Nucleus accumbens (tissue), 56 donors: ENCODE measurements around the gene PPDPF.
A peak's percentile ranks its signal among the peaks of the same experiment; 100 is the strongest.
"Not testable (repeated sequence)": the region's sequence is repeated elsewhere in the genome, so short reads cannot be mapped to it uniquely, and the experiment has no call there.

Experiments
- DNase-seq, 56 donors: peaks; one replicate each; lab custom pipeline; 2025; lab: John Stamatoyannopoulos, UW

PPDPF gene

DNA sequence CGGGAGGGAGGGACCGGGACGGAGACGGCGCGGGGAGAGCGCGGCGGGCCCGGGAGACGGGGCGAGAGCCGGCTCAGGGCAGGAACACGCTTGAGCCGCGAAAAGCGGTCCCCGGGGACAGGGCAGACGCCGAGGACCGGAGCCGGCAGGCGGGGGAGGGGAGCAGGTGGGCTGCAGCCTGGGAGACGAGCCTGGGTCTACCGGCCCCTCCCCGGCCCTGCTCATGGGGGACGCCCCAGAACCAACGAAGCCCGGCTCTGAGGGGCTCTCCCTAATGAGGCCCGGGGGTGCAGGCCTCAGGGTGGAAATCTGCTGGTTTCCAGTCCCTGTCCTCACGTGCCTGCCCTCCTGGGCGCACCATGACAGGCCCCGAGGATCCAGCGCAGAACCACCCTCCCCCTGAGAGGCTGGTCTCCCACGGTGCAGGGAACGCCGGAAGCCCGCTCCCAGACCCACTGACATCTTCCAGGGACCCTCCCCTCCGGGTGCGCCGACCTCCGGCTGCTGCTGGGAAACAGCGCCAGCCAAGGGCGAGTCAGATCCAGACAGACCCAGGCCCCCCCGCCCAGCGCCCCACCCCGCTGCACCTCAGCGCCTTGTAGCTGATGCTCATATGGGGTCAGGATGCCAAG lies 21.1 kb upstream of the PPDPF start:
- DNase-seq, result no peak

DNA sequence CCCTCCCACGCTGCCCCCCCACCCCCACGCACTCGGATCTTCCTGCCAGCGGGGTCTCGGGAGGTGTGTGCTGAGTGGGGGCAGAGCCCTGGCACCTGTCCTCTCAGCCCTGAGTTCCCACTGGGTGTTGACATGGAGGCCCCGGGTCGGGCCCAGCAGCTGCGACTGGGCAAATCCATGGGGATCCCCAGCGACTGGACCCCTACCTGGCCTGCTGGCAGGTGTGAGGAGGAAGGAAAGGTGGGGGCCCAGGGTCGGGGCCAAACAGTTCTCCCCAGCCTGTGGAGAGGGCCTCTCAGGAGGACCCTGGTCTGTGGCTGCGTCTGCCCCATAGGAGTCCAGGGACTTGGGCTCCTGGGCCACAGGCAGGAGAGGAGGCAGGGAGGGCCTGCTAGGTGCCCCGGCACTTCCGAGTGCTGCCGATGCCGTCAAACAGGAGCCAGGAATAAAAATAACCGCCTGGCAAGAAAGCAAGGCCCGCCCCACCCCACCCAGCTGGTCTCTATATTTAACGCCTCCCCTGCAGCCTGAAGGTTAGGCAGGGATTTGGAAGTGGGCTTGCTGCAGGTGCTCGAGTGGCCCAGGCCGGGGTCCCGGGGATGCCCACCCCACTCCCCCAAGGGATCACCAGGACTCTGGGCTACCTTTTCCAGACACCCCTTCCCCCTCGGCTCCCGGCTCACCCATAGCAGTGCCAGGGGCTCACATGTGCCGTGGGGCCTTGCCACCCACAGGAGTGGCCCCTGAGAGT lies 20.2 kb upstream of the PPDPF start:
- no peak for DNase-seq

DNA sequence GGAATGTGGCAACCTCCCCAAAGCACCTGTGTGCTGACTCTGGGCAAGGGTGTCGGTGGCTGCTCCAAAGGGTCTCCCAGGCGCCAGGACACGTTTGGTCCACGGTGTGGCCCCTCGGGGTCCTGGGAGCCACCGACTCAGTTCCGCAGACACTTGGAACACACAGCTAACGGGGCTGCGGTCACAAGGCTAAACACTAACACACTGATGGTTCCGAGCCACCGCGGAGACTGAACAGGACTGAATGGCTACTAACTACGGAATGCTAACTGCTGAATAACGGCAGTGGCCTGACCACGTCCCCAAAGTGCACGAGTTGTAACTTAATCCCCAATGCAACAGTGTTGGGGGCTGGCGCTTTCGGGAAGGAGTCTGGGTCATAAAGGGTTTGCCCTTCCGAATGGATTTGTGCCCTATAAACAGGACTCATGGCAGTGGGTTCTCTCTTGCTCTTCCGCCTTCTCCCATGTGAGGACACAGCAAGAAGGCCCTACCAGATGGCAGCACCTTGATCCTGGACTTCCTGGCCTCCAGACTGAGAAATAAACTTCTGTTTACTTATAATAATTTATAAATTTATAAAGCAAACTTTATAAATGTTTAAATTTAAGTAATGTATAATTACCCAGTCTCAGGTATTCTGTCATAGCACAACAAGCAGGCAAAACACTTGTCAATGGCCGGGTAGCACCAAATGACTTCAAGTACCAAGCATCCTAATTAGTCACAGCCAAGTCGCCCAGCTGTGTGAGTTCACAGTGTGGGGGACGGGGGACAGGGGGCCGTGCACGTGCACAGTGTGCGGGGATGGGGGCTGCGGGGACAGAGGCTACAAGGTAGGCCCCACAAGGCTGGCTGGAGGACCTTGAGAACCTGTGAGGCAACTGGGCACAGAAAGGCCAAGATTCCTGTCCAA lies 19.4 kb upstream of the PPDPF start:
- DNase-seq, result no peak

DNA sequence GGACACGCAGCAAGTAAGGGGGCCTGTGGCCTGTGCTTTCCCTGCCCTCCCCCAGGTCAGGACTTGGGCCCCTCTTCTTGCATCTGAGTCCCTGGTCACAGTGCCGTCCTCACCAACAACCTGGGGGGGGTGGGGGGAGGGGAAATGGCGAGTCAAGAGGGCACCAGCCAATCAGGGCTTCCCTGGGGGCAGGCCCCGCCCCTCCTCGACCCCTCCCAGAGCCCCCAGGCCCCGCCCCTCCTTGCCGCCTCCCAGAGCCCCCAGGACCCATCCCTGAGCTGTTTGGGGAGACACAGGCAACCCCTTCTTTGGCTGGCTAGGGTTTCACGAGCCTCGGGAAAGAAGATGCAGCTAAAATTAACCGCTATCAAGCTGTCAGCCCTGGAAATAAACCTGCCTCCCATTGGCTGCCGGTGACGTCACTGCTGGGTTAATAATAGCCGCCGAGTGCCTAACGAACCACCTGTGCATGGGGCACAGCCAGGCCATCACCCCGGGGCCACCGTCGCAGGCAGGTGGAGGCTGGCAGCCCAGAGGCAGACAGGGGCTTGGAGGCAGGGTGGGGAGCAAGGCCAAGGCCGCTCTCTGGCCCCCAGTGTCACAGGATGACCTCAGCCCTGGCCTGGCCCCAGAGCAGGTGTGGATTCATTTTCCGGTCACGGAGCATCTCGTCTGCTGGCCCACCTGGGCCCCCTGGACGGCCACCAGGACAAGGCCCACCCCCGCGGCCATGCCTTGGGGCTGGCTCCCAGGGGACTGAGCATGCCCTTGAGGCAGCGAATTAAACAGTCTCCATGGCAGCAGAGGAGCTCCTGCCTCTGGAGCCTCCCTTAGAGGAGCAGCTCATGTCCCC lies 18.5 kb upstream of the PPDPF start:
- peak in 42 of 56 donors; percentile 17 to 91 (median 62) for DNase-seq

DNA sequence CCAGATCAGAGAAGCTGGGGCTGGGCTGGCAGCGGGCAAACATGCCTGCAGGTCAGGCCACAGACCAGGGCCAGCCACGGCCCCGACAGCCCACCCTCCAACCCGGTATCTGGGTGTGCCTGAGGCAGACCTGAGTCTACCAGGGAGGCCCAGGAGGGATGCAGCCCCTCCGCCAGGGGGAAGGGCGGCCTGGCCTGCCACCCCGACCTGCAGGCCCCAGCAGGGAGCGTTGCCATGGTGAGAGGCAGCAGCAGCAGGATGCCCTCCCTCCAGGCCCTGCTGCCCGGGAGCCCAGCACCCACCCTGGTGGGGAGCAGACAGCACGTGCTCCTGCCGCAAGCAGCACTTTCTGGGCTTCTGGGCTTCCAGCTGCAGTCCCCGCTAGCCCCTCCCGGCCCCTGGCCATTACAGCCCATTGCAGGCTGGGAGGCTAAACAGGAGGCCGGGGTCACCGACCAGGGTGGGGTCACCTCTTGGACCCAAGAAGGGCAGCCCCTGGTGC lies 17.8 kb upstream of the PPDPF start:
- no peak for DNase-seq

DNA sequence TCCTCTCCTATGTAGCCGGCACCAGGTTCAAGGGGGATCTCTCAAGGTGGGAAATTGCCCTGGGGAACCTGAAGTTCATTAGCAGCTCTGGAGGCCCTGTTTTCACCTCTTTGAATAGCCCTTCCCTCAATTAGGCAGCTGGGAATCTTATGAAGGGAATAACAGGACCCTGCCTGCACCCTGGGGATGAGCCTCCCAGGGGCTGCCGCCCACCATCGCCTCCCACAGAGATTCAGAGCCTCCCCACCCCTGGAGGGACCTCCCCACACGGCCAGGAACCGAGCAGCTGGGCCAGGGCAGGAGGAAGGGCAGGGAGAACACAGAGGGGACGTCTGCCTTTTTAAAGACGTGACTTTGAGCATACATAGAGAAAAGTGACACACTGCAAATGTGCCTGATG lies 17.0 kb upstream of the PPDPF start:
- DNase-seq, result no peak

DNA sequence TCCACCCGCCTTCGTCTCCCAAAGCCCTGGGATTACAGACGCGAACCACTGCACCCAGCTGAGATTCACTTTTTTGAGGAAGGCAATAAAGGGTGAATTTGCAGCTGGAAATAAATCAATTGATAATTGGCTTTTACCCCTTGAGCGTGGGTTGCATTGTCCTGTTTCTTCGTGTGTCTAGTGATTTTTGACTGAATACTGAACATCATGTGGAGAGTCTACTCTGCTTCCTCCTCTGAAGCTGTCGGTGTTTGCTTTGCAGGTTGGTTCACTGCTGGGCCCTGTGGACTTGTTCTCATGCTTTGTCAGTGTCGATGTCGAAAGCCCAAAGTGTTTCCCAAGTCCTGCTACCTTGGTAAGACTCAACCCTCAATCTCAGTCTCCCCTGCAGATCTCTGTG lies 15.9 kb upstream of the PPDPF start:
- no peak for DNase-seq

DNA sequence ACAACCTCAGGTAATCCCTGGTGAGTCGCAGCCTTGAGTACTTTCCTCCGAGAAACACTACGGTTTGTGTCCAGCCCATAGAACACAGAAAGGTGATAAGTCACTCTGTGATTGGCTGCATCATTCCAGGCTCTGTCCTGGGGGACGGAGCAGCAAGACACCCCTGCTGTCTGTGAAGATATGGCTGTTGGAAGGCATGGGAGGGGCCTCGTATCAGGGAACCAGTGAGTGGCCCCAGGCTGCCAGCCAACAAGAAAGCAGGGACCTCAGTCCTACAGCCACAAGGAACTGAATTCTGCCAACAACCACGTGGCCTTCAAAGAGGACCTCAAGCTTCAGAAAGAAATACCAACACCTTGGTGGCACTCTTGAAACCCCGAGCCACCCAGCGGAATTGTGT lies 15.3 kb upstream of the PPDPF start:
- DNase-seq, result no peak

DNA sequence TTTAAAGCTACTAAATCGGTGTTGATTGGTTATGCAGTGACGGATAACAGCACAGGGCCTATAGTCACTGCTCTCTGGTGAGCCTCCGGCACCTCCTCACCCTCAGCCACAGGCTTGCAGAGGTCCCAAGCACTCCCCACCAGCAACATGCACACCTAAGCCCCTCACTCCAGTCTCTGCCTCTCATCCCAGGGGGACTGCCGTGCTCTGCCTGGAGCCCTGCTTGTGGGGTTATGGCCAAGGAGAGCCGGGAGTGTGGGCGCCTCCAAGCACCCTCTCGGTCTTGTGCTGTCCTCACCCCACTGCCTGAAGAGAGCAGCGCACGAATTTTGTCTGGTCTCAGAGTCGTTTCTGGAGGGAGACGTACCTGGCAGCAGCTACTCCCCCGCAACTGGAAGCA lies 14.8 kb upstream of the PPDPF start:
- no peak for DNase-seq

DNA sequence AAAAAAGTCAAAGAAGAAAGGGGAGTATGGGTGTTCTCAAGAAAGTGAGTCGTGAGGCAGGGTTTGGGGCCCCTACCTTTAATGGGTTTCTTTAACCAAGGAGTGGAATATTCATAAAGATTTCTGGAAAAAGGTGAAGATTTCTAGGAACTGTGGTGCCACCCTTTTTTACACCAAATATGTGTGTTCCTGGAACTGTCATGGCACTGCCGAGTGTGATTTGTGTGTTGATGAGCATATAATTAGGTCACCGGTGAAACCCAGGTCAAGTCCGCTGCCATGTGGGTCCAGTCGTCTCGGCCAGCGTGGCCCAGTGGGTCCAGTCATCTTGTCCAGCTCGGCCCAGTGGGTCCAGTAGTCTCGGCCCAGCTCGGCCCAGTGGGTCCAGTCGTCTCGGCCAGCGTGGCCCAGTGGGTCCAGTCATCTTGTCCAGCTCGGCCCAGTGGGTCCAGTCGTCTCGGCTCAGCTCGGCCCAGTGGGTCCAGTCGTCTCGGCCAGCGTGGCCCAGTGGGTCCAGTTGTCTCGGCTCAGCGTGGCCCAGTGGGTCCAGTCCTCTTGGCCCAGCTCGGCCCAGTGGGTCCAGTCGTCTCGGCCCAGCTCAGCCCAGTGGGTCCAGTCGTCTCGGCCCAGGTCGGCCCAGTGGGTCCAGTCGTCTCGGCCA lies 13.4 kb upstream of the PPDPF start:
- DNase-seq, result no peak

DNA sequence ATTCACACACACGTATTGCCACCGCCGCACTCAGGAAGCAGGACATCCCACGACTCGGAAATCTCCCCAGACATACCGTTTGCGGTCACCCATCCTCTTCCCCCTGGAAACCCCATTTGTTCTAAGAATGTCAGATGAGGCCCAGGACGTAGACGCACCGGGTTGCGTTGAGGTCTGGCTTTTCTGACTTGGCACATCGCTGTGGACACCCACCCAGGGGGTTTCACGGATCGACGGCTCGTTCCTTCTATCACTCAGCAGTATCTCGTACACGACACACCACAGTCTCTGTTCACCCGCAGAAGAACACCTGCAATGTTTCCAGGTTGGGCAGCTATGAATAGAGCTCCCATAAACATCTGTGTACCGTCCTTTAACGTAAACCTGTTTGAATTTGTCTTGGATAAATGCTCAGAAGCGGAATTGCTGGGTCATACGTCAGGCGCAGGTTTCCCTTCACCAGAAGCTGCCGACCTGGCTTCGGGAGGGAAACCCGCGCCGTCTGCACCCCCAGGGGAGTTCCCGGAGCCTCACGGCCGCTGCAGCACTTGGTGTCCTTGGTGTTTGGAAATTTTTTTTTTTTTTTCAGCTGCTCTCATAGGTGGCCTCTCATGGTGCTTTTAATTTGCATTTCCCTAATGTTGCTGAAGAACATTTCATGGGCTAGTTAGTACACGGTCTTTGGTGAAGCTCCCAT lies 12.3 kb upstream of the PPDPF start:
- DNase-seq, result no peak

DNA sequence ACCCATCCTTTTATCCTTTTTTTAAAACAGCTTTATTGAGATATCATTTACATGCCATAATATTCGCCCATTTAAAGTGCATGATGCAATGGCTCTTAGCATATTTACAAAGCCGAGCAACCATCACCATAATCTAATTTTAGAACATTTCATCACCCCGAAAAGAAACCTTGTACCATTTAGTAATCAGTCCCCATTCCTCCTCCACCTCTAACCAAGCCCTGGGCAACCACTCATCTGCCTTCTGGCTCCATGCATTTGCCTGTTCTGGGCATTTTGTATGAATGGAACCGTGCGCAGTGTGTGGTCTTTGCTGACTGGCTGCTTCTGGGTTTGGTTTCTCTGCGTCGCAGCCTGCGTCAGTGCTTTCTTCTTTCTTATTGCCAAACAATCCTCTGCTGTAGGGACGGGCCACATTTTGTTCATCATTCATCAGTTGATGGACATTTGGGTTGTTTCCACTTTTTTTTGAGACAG lies 11.4 kb upstream of the PPDPF start:
- no peak for DNase-seq

DNA sequence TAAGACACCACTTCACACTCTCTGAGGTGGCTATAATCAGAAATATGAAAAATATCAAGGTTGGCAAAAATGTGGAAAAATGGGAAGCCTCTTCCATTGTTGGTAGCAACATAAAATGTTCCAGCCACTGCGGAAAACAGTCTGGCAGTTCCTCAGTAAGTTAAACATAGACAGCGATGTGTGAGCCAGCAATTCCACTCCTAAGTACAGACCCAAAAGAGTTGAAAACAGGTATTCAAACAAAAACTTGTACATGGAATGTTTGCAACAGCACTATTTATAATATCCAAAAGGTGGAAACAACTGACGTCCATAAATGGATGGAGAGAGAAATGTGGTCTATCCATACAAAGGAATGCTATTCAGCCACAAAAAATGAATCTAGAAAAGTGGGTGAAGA lies 7.4 kb upstream of the PPDPF start:
- no peak for DNase-seq

DNA sequence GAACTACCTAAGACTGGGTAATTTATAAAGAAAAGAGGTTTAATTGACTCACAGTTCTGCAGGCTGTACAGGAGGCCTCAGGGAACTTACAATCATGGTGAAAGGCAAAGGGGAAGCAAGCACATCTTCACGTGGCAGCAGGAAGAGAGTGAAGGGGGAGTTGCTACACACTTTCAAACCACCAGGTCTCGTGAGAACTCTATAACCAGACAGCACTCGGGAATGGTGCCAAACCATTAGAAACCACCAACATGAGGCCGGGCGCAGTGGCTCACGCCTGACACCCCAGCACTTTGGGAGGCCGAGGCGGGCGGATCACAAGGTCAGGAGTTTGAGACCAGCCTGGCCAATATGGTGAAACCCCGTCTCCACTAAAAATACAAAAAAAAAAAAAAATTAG lies 6.0 kb upstream of the PPDPF start:
- DNase-seq, result not testable (repeated sequence)

DNA sequence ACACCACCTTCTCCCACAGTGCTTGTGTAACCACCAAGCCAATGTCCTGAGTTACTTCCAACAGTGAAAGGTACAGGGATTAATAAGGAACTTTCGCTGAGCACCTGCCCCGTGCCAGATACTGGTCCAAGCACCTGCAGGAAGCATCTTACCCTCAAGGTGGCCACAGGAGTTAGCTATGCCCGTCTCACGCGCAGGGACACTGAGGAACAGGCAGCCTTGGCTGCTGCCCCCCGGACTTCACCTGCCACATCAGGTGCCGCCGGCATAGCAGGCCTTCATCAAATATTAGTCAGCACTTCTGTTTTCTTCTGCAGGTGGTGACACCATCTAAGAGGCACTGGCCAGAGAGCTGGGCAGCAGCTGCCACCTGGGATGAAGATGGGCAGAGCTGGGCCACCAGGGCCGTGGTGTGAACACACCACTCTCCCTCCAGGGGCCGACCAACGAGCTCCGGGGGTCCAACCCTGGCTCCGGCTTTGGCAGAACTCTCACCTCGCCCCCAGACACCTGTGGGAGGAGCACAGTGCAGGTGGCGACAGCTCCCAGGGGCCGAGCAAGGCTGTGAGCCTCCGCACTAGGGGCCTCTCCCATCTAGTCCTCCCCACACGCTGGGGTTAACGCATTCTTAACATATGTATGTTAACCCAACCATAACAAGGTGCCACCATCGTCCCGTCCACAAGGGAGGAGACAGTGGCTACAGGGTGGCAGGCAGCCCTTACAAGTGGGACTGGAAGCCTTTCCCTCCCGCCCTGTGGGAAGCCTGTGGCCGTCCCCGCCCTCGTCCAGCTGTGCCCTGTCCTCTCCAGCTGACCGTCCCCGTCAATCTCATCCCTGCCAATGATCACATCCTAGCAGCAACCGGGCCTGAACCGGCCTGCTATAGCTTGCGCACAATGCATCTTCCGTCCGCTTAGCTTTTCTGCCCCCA lies 2.9 kb upstream of the PPDPF start:
- peak in 1 of 56 donors; percentile 28 for DNase-seq

DNA sequence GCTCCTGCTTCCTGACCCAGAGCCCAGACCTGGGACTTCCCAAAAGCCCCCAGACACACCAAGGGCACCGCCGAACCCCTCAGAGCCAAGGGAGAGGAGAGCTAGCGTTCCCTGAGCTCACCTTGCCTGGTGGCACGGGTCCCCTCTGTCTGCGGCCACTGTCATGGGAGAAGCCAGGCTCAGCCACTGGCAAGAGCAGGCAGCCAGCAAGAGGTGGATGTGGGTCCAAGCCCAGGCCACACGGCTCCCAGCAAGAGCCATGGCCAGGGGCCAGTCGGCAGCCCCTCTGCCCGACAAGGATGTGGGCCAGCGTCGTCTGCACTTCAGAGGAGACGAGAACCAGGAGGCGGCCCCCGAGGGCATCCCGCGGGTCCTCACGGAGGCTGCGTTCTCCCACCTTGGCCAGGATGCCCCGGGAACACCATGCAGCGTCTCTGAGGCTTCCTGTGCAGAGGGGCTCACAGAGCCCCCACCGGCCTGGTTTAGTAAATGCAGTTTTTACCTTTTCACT lies 2.2 kb upstream of the PPDPF start:
- no peak for DNase-seq

DNA sequence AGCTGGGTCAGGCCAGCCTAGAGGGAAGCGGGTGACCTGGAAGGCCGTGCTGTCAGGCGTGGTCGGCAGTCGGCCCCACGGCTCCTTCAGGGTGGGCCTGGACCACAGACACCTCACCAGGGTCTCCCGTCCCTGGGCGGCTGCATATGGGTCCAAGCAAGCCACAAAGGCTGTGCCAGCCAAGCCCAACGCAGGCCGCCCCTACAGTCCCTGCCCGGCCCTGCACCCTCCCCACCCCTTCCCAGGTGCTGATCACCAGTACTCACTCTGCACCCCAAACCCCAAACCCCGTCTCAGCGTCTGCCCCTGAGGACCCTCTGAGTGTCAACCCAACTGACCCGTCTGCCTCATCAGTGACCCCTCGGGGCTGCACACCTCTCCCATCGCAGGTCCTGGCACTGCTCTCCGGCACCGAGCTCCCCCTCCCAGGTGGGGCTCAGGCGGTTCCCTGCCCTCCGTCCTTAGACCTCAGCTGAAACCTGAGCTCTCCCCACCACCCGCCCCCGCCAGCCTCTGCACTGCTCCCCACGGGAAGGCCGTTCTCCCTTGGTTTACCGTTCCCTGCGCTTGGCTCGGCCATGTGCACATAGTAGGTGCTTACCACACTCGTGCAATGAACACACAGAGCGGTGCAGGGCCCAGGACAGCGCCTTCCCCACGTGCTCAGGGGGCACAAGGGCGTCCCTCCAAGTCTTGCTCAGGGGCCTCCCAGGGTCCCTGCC lies 1.5 kb upstream of the PPDPF start:
- DNase-seq, result no peak
